GM18505 (cell line): Measurements from ENCODE around the gene MLLT1.

Experiments used
- ATAC-seq: cut with Tn5 transposase; IDR thresholded peaks from one replicate; pipeline ENCODE4 v1.9.1; 2021; ENCODE audit not compliant: unreplicated experiment
- POLR2A ChIP-seq: IDR thresholded peaks from 4 replicates; pipeline ENCODE4 v1.6.1; 2011; ENCODE audit warnings: borderline replicate concordance; ENCODE audit not compliant: insufficient read depth, insufficient read length; ENCODE audit errors: extremely low read depth

MLLT1 gene

GRCh38 chr19:6233056-6233826 is 46.5 kb downstream of the MLLT1 start:
- no peak for ATAC-seq

DNA sequence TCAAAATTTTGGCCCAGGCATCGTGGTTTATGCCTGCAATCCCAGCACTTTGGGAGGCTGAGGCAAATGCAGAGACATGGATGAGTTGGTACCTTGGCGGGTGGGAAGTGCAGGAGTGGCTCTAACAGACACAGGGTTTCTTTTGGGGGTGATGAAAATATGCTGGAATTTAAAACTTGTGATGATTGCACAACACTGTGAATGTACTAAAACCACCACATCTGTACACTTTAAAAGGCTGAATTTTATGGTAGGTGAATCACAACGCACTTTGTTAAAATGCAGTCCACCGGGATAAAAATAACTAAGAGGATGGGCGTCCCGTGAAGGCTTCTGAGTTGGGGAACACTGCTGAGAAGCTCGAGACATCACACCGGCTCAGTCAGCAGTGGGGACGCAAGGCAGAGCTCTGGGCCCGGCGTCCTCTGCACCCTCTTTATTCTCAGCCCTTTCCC is 47.1 kb downstream of the MLLT1 start:
- ATAC-seq: no peak

More at GRCh38 chr19:6233056-6233826, 46.5 kb downstream of the MLLT1 start:
- no peak for TF ChIP-seq POLR2A

DNA sequence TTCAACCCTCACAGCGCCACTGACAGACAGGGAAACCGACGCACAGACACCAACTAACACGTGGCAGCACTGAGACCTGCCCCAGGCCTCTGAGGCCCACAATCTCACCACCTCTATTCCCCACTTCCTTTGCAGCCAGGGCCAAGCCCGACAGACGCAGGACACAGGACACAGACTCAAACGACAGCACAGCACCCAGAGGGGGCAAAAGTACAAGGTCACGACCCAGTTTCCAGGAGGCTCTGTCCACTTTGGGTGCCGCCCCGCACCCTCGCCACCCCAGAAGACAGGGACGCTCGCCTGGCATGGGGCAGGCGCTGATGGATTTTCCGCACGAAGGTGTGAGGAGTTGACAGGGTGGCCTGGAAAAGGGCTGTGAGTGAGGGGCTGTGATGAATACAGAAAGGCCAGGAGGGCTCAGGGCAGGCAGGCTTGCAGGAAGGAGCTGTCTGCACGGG is 48.8 kb downstream of the MLLT1 start:
- no peak for TF ChIP-seq POLR2A
- ATAC-seq: no peak

More for the DNA sequence above, 47.1 kb downstream of the MLLT1 start:
- no peak for TF ChIP-seq POLR2A

- TF ChIP-seq POLR2A: no peak
- ATAC-seq: no peak
These were observed 49.6 kb downstream of the MLLT1 start for GRCh38 chr19:6229951-6230712.

DNA sequence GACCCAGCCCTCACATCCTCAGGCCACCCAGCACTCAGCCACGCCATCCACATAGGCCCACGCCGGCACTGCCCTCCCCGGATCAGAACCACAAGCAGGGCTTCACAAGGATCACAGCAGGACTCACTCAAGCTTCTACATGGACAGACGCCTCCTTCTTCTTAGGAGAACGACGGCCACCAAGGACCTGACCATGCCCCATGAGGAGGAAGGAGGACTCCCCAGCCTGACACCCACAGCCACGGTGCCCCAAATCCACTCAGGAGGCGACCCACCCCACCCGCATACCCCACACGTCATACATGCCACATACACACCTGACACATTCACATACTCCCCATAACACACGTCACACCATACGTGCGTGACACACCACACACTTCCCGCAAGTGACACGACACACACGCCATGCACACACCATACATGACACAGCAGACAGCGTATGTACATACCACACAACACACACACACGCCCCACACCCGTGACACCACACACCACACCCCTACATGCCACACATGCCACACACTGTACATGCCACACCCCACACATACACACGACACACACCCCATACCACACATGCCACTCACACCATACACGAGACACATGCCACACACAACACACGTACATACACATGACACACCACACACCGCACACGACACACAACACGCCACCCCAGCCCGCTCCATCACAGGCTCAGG is 50.4 kb downstream of the MLLT1 start:
- no peak for TF ChIP-seq POLR2A
- ATAC-seq: no peak

DNA sequence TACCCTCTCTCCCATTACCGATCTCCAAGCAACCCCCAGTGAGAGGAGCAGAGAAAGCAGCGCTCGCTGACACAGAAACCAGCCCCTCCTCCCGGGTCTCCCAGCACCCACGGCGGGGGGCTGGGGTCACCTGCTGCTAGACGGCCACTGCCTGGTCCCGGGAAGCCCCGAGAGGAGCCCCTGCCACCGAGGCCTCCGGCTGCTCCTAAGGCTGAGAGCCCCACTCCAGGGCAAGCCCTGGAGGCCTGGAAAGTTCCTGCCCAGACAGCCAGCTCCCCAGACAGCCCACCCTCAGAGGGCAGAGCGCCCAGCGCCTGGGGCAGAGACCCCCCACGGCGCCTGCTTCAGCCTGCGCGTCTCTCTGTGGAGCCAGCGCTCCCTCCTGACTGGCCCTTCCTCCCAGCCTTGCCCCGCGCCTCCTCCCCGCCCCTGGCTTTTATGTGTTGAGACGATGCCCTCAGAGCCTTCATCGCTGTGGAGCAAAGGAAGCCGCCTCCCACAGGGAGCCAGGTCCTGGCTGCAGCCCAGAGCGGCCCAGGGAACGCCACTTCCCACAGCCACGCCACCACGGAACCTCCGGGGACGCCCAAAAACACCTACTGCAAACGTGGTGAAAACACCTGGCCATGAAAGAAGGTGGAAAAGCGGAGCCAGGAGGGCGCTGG is 51.1 kb downstream of the MLLT1 start:
- ATAC-seq: no peak
- TF ChIP-seq POLR2A: no peak

GRCh38 chr19:6227936-6228325 is 51.8 kb downstream of the MLLT1 start:
- no peak for TF ChIP-seq POLR2A
- no peak for ATAC-seq

DNA sequence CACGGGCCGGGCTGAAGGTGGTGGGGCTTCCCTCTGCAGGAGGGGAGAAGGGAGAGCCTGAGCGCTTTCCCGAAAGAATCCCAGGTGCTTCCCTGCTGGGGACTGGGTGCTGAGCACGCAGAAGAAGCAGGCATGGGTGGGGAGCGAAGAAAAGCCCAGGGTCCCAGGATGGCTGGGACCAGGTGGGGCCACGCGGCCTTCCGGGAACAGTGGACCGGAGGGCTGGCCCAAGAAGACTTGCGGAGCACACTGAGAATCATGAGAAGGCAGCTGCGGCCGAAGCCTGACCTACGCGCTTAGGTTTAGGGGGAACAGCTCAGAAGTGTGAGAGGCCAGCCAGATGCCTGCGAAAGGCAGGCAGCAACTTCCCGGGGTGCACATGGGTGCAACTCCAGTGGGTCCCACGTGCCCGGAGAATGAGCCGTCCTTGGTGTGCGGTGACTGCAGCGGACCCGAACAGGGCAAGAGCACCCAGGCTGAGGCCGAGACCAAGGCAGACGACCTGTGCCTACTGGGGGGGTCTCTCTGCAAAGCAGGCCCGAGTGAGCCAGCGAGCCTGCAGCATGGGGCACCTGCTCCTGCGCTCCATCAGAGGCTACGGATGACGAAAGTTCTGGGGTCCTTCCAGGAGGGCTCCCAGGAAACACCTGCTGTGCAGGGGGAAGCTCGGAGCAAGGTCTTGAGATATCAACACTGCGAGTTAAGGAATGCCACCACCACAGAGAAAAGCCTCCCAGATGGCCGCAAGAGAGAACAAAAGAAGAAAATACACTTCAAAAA is 52.4 kb downstream of the MLLT1 start:
- no peak for ATAC-seq
- no peak for TF ChIP-seq POLR2A

DNA sequence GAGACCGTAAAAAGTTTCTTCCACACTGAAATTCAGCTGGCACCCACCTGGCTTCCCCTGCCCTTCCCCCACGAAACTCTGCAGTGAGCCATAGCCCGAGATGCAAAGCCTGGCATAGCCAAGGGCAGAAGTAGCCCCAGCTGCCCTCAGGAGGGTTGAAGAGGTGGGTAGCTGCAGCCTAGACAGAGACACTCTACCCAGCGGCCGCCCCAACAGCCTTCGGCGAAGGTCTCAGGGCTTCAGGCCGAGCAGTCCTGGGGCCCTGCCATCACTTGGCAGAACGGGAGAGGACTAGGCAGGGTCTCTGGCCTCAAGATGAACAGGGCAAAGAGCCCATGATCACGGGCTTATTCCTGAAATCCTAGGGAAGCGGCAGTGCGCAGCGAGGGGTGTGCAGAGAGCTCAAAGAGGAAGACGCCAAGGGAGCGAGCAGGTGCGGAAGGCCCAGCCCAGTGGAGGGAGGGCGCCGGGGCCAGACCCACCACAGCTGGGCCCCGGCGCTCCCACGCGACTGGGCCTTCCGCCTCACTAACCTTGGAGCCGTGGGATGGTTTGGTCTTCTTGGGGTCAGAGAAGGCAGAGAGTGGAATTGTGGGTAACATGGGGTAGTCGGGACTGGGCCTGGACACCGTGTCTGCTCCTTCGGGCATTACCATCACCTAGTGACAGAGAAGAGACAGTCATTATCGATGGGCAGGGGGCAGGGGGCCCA is 53.2 kb downstream of the MLLT1 start:
- TF ChIP-seq POLR2A: no peak
- no peak for ATAC-seq

DNA sequence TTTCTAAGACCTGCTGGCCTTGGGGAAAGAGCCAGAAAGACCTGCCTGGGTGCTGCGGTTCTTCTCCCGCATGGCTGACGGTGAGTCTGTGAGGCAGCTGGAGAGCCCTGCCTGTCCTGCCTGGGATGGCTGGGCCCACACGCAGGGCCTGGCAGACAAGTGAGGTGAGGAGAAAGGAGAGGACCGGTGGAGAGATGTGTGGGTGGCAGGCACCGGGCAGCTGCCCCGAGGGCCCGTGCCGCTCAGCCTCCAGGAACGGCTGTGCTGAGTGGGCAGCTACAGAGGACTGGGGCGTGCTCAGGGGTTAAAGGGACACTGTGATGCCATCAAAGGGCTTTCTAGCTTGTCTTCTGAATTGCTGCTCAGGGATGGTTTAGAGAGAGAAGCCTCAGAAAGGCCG is 53.8 kb downstream of the MLLT1 start:
- no peak for ATAC-seq
- TF ChIP-seq POLR2A: no peak

- TF ChIP-seq POLR2A: no peak
- no peak for ATAC-seq
These were observed 54.4 kb downstream of the MLLT1 start for GRCh38 chr19:6225232-6225865.
